ENCODE data around the gene UNC13D.

DNA sequence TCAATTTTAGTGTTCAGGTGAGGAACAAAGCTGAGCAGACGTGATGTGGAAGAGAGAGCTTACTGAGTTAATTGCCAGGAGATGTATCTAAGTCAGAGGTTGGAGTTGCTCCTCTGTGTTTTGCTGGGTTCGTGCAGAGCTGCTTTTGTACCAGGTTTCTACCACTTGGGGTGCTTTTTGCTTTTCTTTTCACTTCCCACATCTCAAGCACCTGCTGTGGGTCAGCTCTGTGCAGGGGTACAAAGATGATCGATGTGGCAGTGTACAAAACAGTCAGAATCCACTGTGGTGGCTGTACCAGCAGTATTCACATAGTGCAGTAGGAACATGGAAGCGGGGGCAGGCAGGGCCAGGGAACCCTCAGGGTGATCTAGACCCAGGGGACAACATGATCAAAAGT is 44.8 kb downstream of the UNC13D start:
- TF ChIP-seq, protein P1, sequence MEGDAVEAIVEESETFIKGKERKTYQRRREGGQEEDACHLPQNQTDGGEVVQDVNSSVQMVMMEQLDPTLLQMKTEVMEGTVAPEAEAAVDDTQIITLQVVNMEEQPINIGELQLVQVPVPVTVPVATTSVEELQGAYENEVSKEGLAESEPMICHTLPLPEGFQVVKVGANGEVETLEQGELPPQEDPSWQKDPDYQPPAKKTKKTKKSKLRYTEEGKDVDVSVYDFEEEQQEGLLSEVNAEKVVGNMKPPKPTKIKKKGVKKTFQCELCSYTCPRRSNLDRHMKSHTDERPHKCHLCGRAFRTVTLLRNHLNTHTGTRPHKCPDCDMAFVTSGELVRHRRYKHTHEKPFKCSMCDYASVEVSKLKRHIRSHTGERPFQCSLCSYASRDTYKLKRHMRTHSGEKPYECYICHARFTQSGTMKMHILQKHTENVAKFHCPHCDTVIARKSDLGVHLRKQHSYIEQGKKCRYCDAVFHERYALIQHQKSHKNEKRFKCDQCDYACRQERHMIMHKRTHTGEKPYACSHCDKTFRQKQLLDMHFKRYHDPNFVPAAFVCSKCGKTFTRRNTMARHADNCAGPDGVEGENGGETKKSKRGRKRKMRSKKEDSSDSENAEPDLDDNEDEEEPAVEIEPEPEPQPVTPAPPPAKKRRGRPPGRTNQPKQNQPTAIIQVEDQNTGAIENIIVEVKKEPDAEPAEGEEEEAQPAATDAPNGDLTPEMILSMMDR (IDR thresholded peaks at IDR 0.05; ENCODE audit: poor library complexity, severe bottlenecking), result no peak
- no peak for TF ChIP-seq TAF1 (IDR thresholded peaks at IDR 0.05; ENCODE audit: low read depth)
- TF ChIP-seq, protein P2, sequence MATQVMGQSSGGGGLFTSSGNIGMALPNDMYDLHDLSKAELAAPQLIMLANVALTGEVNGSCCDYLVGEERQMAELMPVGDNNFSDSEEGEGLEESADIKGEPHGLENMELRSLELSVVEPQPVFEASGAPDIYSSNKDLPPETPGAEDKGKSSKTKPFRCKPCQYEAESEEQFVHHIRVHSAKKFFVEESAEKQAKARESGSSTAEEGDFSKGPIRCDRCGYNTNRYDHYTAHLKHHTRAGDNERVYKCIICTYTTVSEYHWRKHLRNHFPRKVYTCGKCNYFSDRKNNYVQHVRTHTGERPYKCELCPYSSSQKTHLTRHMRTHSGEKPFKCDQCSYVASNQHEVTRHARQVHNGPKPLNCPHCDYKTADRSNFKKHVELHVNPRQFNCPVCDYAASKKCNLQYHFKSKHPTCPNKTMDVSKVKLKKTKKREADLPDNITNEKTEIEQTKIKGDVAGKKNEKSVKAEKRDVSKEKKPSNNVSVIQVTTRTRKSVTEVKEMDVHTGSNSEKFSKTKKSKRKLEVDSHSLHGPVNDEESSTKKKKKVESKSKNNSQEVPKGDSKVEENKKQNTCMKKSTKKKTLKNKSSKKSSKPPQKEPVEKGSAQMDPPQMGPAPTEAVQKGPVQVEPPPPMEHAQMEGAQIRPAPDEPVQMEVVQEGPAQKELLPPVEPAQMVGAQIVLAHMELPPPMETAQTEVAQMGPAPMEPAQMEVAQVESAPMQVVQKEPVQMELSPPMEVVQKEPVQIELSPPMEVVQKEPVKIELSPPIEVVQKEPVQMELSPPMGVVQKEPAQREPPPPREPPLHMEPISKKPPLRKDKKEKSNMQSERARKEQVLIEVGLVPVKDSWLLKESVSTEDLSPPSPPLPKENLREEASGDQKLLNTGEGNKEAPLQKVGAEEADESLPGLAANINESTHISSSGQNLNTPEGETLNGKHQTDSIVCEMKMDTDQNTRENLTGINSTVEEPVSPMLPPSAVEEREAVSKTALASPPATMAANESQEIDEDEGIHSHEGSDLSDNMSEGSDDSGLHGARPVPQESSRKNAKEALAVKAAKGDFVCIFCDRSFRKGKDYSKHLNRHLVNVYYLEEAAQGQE (IDR thresholded peaks at IDR 0.05; ENCODE audit: borderline replicate concordance), result no peak
- TF ChIP-seq EP300 (conservative IDR thresholded peaks at IDR 0.05; ENCODE audit: poor library complexity, severe bottlenecking), result no peak
- TF ChIP-seq POLR2AphosphoS5 (IDR thresholded peaks at IDR 0.05), result no peak
- TF ChIP-seq EZH2 (IDR thresholded peaks at IDR 0.05; ENCODE audit: borderline replicate concordance, insufficient read depth, low read length, poor library complexity, severe bottlenecking), result no peak
- no peak for TF ChIP-seq RAD21 (conservative IDR thresholded peaks at IDR 0.05)
- TF ChIP-seq SMC3 (conservative IDR thresholded peaks at IDR 0.05; ENCODE audit: poor library complexity), result no peak
- TF ChIP-seq MXI1 (conservative IDR thresholded peaks at IDR 0.05; ENCODE audit: poor library complexity, severe bottlenecking), result no peak
